Superior temporal gyrus (tissue), 1 donor: Measurements from ENCODE around the gene PRELID2.
"Not testable (repeated sequence)": the region's sequence is repeated elsewhere in the genome, so short reads cannot be mapped to it uniquely, and the experiment has no call there.

ENCODE experiments used
- DNase-seq: peaks from one replicate; pipeline ENCODE4 v3.0.0-alpha.2; 2016; ENCODE audit errors: extremely low spot score

PRELID2 gene

GRCh38 chr5:145750199-145750598 lies 84.9 kb downstream of the PRELID2 start:
- peak; percentile 55 for DNase-seq

GRCh38 chr5:145743396-145744061 lies 91.6 kb downstream of the PRELID2 start:
- DNase-seq = no peak

GRCh38 chr5:145739843-145740242 lies 95.3 kb downstream of the PRELID2 start:
- DNase-seq = no peak

GRCh38 chr5:145738227-145738626 lies 96.9 kb downstream of the PRELID2 start:
- no peak for DNase-seq

- no peak for DNase-seq
Measured at GRCh38 chr5:145737578-145737977, 97.6 kb downstream of the PRELID2 start.

GRCh38 chr5:145729956-145730355 lies 105.2 kb downstream of the PRELID2 start:
- not testable (repeated sequence) for DNase-seq

GRCh38 chr5:145723516-145723915 lies 111.6 kb downstream of the PRELID2 start:
- no peak for DNase-seq

- DNase-seq = peak; percentile 28
Measured at GRCh38 chr5:145718956-145719355, 116.2 kb downstream of the PRELID2 start.

GRCh38 chr5:145715412-145715811 lies 119.7 kb downstream of the PRELID2 start:
- DNase-seq = no peak

GRCh38 chr5:145712245-145712644 lies 122.9 kb downstream of the PRELID2 start:
- DNase-seq = no peak

GRCh38 chr5:145711417-145711816 lies 123.7 kb downstream of the PRELID2 start:
- no peak for DNase-seq
